Lung (tissue), 12 donors: ENCODE results near the gene ASPSCR1. TPM values are rescaled to one million over a fixed set of nuclear protein-coding genes. Genes with fewer than 3 reads are reported as not detected.

Source experiments
- ATAC-seq: fragments of 200-7000 bp; cut with Tn5 transposase; one replicate; pipeline ENCODE4 v1.9.1; 2020; ENCODE audit warnings: moderate number of reproducible peaks; ENCODE audit not compliant: insufficient read depth, low FRiP score
- DNase-seq, 3 donors: peaks; one replicate each; pipeline ENCODE4 v3.0.0-alpha.2; 2013 to 2017
- H3K27ac ChIP-seq, 2 donors: one replicate each; pipeline ENCODE4 v1.5.1; 2013; ENCODE audit warnings: mild to moderate bottlenecking in 2 of 2, moderate library complexity in 2 of 2, control low read depth in 1 of 2, inconsistent platforms in 1 of 2, low read depth in 1 of 2, low read length in 1 of 2
- H3K27me3 ChIP-seq, 3 donors: one replicate each; pipeline ENCODE4 v1.5.1; 2013; ENCODE audit warnings: low read length in 2 of 3; ENCODE audit not compliant: control insufficient read depth in 3 of 3, insufficient read depth in 3 of 3
- H3K36me3 ChIP-seq, 4 donors: one replicate each; pipeline ENCODE4 v1.5.1; 2013; ENCODE audit warnings: low read length in 4 of 4, mild to moderate bottlenecking in 1 of 4, moderate library complexity in 1 of 4; ENCODE audit not compliant: control insufficient read depth in 4 of 4, insufficient read depth in 4 of 4
- H3K4me1 ChIP-seq, 5 donors: one replicate each; pipeline ENCODE4 v1.5.1; 2013; ENCODE audit warnings: low read length in 5 of 5, mild to moderate bottlenecking in 2 of 5, moderate library complexity in 1 of 5; ENCODE audit not compliant: control insufficient read depth in 5 of 5, insufficient read depth in 5 of 5
- H3K4me3 ChIP-seq: one replicate; pipeline ENCODE4 v1.5.1; 2013; ENCODE audit warnings: mild to moderate bottlenecking, control low read depth, moderate library complexity
- H3K9ac ChIP-seq, 2 donors: one replicate each; pipeline ENCODE4 v1.5.1; 2013; ENCODE audit warnings: low read length in 2 of 2, control low read depth in 1 of 2; ENCODE audit not compliant: insufficient read depth in 1 of 2
- H3K9me3 ChIP-seq, 4 donors: one replicate each; pipeline ENCODE4 v1.5.1; 2013; ENCODE audit warnings: low read length in 3 of 4, mild to moderate bottlenecking in 1 of 4, moderate library complexity in 1 of 4; ENCODE audit not compliant: control insufficient read depth in 4 of 4, insufficient read depth in 3 of 4
- CTCF ChIP-seq: IDR thresholded peaks from 2 replicates; pipeline ENCODE4 v1.5.1; 2012; ENCODE audit warnings: mild to moderate bottlenecking; ENCODE audit errors: control extremely low read depth, extremely low read depth
- WGBS, 2 donors: extraction: QIAGEN DNeasy Blood & Tissue Kit; methylation state at CpG; one replicate each; pipeline ENCODE4 v1.1.7; 2013; 5-methylcytosine and 5-hydroxymethylcytosine counted together
- polyA plus RNA-seq, 2 donors: library from polyadenylated mRNA; stranded (reverse); fragments of 200-250 nt; gene quantifications; one replicate each; pipeline ENCODE4 v1.2.1, GENCODE V29; 2013
- total RNA-seq, 2 donors: library from RNA; depleted of rRNA in 1 of 2; stranded (reverse); fragments of >200 nt in 1 of 2; gene quantifications; one replicate each; pipeline ENCODE4 v1.2.1, GENCODE V29; 2014 to 2021
- donor health status: control.
- donor health status: control.
- donor health status: Bipolar disorder and iron deficiency.
- donor health status: healthy.
- donor health status: DM: yes; HTN: yes; CAD: no.

ASPSCR1 gene
- total and polyA plus RNA-seq, 4 donors, result 22.9 to 68.6 (median 42.4) TPM

- WGBS, 2 donors, result 88 to 89% methylated on average over 16 of the region's 16 CpGs
- Histone ChIP-seq H3K27ac (no peak overlapping the region), H3K36me3 (peaks cover 5 to 88% (median 17%) of the 10 kb centered on the region in 4 donors), H3K27me3 (no peaks in the 10 kb centered on the region), H3K4me1 (peaks cover 0 to 10% (median 9%) of the 10 kb centered on the region in 5 donors), H3K9ac (no peak overlapping the region), H3K9me3 (no peaks in the 10 kb centered on the region), H3K4me3 (no peak overlapping the region)
- TF ChIP-seq CTCF, result no peak
- DNase-seq (no peak), ATAC-seq (no peak)
These were observed 82.6 kb downstream of the ASPSCR1 start for GRCh38 chr17:82060001-82060380.

- peaks cover 0 to 10% (median 9%) of the 10 kb centered on the region in 5 donors for H3K4me1 ChIP-seq
- H3K36me3 ChIP-seq, result peaks cover 5 to 82% (median 13%) of the 10 kb centered on the region in 4 donors
- no peaks in the 10 kb centered on the region for H3K27me3 ChIP-seq
- H3K9ac ChIP-seq, result no peak overlapping the region
- 88 to 89% methylated on average over 11 to 14 of the region's 14 CpGs for WGBS, 2 donors
- H3K27ac ChIP-seq, result no peak overlapping the region
- H3K9me3 ChIP-seq, result no peaks in the 10 kb centered on the region
- DNase-seq (no peak), ATAC-seq (no peak)
- H3K4me3 ChIP-seq, result no peak overlapping the region
- TF ChIP-seq CTCF, result no peak
These were observed 83.2 kb downstream of the ASPSCR1 start for GRCh38 chr17:82060614-82061013.

GRCh38 chr17:82061047-82061925, 83.9 kb downstream of the ASPSCR1 start:
- WGBS, 2 donors, result 91 to 92% methylated on average over 31 to 34 of the region's 34 CpGs
- no peak for TF ChIP-seq CTCF
- peaks cover 0 to 14% (median 10%) of the 10 kb centered on the region in 5 donors for H3K4me1 ChIP-seq
- DNase-seq, result no peak
- H3K9ac ChIP-seq, result no peak overlapping the region
- no peak overlapping the region for H3K27ac ChIP-seq
- H3K36me3 ChIP-seq, result peaks cover 3 to 76% (median 10%) of the 10 kb centered on the region in 4 donors
- H3K27me3 ChIP-seq, result no peaks in the 10 kb centered on the region
- no peak for ATAC-seq
- H3K9me3 ChIP-seq, result no peaks in the 10 kb centered on the region
- H3K4me3 ChIP-seq, result no peak overlapping the region
